ENCODE results near the gene THEM5.
"Not testable (repeated sequence)": the region's sequence is repeated elsewhere in the genome, so short reads cannot be mapped to it uniquely, and the experiment has no call there.

THEM5 gene

DNA sequence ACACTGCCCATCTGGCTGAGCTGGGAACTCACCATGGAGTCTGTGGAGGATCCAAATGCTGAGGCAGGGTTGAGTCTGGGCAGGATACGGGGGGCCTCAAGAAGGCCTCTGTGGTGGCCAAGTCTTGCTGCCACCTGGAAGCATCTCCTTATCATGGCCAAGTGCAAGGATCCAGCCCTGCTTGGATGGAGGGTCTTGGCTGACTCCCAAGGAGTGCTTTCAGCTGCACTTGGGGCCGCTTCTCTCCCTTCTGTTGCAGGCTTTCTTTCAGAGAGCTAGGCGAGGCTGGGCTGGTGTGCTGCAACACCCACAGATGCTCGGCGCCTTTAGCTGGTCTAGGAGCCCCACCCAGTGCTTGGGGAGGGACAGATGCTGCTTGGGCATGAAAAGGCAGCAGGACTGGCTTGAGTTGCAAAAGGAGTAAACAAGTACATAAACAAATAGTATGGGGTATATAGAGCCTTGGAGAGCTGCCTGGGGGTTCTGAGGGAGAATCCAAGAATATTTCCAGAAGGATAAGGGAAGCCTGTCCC is at the start of gene THEM5:
Gene THEM5 (minus strand): TSS at position 302 of the 533 bp plus-strand sequence. CDS start 147 bp downstream, at position 155.
- DNase-seq: no peak

GRCh38 chr1:151902858-151903257 is 49.3 kb upstream of the THEM5 start:
- no peak for DNase-seq

- not testable (repeated sequence) for DNase-seq
These were observed 47.3 kb upstream of the THEM5 start for GRCh38 chr1:151900804-151901203.

DNA sequence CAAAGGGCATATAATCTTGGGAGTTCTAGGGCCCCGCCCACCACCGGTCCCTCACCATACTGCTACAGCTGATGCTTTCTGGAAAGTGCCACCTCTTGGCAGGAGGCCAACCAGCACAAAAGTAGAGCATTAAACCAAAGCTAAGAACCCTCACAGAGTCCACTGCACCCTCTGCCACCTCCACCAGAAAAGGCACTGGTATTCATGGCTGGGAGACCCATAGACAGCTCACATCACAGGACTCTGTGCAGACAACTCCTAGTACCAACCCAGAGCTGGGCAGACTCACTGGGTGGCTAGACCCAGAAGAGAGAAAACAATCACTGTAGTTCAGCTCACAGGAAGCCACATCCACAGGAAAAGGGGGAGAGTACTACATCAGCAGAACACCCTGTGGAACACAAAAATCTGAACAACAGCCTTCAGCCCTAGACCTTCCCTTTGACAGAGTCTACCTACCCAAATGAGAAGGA is 45.0 kb upstream of the THEM5 start:
- peak; percentile 29 for DNase-seq

GRCh38 chr1:151897991-151898431 is 44.5 kb upstream of the THEM5 start:
- DNase-seq: no peak

- no peak for DNase-seq
These were observed 39.8 kb upstream of the THEM5 start for GRCh38 chr1:151893176-151893924.

- no peak for DNase-seq
These were observed 38.7 kb upstream of the THEM5 start for GRCh38 chr1:151892190-151892589.

GRCh38 chr1:151891512-151891911 is 38.0 kb upstream of the THEM5 start:
- no peak for DNase-seq

DNA sequence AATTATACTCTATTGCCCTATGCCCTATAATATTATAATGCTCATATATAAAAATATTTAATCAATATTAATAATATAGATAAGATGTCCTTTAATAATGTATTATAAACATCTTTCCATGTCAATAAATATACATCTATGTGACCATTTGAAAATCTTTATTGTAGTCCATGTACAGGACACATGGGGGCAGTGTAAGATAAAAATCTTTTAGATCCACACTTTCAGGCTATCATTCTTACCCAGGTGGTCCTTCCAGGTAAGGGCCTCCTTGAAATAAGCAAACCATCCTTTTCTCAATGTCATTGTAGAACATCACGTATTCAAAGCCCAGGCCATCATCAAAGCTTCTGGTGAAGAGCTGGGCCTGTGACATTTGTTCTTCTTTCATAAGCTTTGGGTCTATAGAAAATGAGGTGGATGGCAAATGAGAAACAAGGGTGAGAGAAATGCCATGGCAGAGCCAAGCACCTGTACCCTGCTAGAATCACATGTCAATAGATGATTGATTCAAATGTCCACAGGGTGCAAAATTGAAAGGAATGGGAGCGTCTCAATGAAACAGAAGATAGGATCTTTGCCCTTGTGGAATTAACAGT is 35.6 kb upstream of the THEM5 start:
- no peak for DNase-seq

GRCh38 chr1:151887028-151887427 is 33.5 kb upstream of the THEM5 start:
- no peak for DNase-seq

DNA sequence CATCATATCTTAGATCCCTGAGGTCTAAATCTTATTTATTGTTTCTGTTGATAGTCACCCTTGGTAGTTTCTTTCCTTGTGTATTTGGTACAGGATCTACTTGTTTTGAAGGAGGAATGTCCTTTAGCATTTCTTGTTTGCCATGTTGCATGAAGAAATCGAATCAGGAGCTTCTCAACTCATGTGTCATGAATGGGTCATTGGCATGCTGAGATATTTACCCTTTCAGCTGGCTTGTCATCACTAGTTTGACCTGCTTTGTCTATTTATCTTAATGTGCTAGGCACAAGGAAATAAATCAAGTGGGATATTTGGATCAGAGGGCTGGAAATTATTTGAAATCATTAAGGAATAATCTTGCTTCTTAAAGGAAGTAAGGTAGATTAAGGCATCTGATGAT is 32.0 kb upstream of the THEM5 start:
- DNase-seq: no peak

- DNase-seq: not testable (repeated sequence)
These were observed 31.4 kb upstream of the THEM5 start for GRCh38 chr1:151884879-151885278.

- DNase-seq: not testable (repeated sequence)
These were observed 30.9 kb upstream of the THEM5 start for GRCh38 chr1:151884445-151884844.

GRCh38 chr1:151883898-151884297 is 30.4 kb upstream of the THEM5 start:
- DNase-seq: not testable (repeated sequence)

DNA sequence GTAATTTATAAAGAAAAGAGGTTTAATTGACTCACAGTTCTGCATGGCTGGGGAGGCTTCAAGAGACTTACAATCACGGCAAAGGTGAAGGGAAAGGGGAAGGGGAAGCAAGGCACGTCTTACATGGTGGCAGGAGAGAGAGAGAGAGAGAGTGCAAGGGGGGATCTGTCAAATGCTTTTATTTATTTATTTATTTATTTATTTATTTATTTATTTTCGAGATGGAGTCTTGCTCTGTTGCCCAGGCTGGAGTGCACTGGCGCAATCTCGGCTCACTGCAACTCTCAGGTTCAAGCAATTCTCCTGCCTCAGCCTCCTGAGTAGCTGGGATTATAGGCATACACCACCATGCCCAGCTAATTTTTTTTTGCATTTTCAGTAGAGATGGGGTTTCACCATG is 29.4 kb upstream of the THEM5 start:
- not testable (repeated sequence) for DNase-seq

- DNase-seq: no peak
These were observed 29.0 kb upstream of the THEM5 start for GRCh38 chr1:151882466-151882865.

DNA sequence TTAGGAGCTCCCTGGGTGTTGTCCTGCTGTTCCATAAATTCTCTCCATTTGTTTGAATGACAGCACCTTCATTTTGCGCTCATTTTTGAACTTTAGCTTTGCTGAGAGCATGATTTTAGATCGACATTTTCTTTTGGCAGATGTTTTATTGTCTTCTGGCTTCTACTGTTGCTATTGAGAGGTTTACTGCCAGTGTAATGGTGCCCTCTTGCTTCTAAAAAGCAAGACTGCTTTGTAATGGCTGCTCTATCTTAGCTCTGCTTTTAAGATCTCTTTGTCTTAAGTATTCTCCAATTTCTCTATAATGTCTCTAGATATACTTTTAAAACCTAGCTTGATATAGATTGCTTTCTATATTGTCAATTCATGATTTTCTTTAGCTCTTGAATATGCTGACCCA is 28.0 kb upstream of the THEM5 start:
- DNase-seq: no peak

DNA sequence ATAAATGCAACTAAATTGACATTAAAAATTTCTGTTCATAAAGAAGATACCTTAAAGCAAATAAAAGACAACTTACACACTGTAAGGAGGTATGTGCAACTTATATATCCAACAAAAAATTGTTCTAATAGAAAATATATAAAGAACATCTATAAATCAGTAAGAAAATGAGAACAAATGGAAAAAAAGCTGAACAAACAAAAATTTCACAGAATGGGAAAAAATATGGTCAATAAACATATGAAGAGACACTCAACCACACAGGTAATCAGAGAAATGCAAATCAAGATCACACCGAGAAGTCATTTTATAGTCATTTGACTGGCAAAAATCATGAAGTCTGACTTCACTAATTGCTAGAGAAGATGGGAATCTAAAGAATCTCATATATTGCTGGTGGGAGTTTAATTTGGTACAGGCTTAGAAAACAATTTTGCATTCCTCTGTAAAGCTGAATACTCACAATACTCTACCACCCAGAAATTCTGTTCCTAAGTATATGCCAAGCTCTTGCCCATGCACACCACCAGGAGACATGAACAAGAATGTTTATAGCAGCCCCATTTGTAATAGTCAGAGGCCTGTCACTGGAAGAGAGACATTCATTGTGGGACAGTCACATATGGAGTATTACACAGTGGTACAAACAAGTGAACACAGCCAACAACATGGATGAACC is 22.0 kb upstream of the THEM5 start:
- no peak for DNase-seq

GRCh38 chr1:151872776-151873175 is 19.3 kb upstream of the THEM5 start:
- not testable (repeated sequence) for DNase-seq

- DNase-seq: no peak
These were observed 17.9 kb upstream of the THEM5 start for GRCh38 chr1:151871284-151872030.

- DNase-seq: no peak
These were observed 15.0 kb upstream of the THEM5 start for GRCh38 chr1:151868486-151868885.

DNA sequence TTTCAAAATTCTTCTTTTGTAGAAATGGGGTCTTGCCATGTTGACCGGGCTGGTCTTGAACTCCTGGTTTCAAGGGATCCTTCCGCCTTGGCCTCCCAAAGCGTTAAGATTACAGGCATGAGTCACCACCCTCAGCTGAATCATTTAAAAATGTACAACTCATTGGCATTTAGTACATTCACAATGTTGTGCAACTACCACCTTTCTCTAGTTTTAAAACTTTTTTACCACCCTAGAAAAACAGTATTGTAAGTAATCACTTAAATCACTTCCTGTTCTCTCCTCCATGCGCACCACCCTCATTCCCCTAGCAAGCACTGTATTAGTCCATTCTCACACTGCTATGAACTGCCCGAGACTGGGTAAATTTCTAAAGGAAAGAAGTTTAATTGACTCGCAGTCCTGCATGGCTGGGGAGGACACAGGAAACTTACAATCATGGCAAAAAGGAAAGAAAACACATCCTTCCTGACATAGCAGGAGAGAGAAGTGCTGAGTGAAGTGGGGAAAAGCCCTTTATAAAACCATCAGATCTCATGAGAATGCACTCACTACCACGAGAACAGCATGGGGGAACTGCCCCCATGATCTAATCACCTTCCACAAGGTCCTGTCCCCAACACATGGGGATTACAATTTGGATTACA is 14.4 kb upstream of the THEM5 start:
- no peak for DNase-seq
